GM21619 (cell line): ENCODE results near the gene C12orf75.
"Not testable (repeated sequence)": the region's sequence is repeated elsewhere in the genome, so short reads cannot be mapped to it uniquely, and the experiment has no call there.

Source experiments
- ATAC-seq: cut with Tn5 transposase; IDR thresholded peaks from one replicate; pipeline ENCODE4 v1.9.1; 2021; ENCODE audit not compliant: unreplicated experiment

Gene C12orf75

GRCh38 chr12:105330283-105330930 is at the start of gene C12orf75:
Gene C12orf75, plus strand, starts transcription at chr12:105330691. Its CDS starts 201 bp downstream, at chr12:105330892.
- peak; percentile 78 for ATAC-seq

- ATAC-seq = no peak
Measured at GRCh38 chr12:105280966-105281693, 49.4 kb upstream of the C12orf75 start.

GRCh38 chr12:105281694-105282049 is 48.8 kb upstream of the C12orf75 start:
- ATAC-seq = no peak

- no peak for ATAC-seq
Measured at GRCh38 chr12:105285378-105285777, 45.1 kb upstream of the C12orf75 start.

- no peak for ATAC-seq
Measured at GRCh38 chr12:105287408-105287807, 43.1 kb upstream of the C12orf75 start.

GRCh38 chr12:105288311-105288996 is 42.0 kb upstream of the C12orf75 start:
- ATAC-seq = no peak

- ATAC-seq = no peak
Measured at GRCh38 chr12:105289114-105289904, 41.2 kb upstream of the C12orf75 start.

GRCh38 chr12:105291531-105291930 is 39.0 kb upstream of the C12orf75 start:
- ATAC-seq = no peak

- ATAC-seq = no peak
Measured at GRCh38 chr12:105292705-105293104, 37.8 kb upstream of the C12orf75 start.

- ATAC-seq = no peak
Measured at GRCh38 chr12:105293187-105293586, 37.3 kb upstream of the C12orf75 start.

- no peak for ATAC-seq
Measured at GRCh38 chr12:105294161-105294560, 36.3 kb upstream of the C12orf75 start.

GRCh38 chr12:105294886-105295479 is 35.5 kb upstream of the C12orf75 start:
- ATAC-seq = no peak

- ATAC-seq = no peak
Measured at GRCh38 chr12:105296116-105297089, 34.1 kb upstream of the C12orf75 start.

- ATAC-seq = no peak
Measured at GRCh38 chr12:105300883-105301282, 29.6 kb upstream of the C12orf75 start.

- ATAC-seq = no peak
Measured at GRCh38 chr12:105301696-105302095, 28.8 kb upstream of the C12orf75 start.

- not testable (repeated sequence) for ATAC-seq
Measured at GRCh38 chr12:105302986-105303385, 27.5 kb upstream of the C12orf75 start.

- not testable (repeated sequence) for ATAC-seq
Measured at GRCh38 chr12:105304626-105305025, 25.9 kb upstream of the C12orf75 start.

GRCh38 chr12:105307601-105308314 is 22.7 kb upstream of the C12orf75 start:
- ATAC-seq = not testable (repeated sequence)

GRCh38 chr12:105308839-105309238 is 21.7 kb upstream of the C12orf75 start:
- ATAC-seq = not testable (repeated sequence)
